Mucosa of stomach (tissue), 1 donor: ENCODE measurements around the gene PDZD7.

Source experiments
- H3K27me3 ChIP-seq: one replicate; pipeline ENCODE4 v1.7.0; 2013; ENCODE audit warnings: mild to moderate bottlenecking, low read length; ENCODE audit not compliant: control insufficient read depth, insufficient read depth
- H3K36me3 ChIP-seq: one replicate; pipeline ENCODE4 v1.7.0; 2013; ENCODE audit warnings: low read length; ENCODE audit not compliant: control insufficient read depth, insufficient read depth
- H3K4me1 ChIP-seq: one replicate; pipeline ENCODE4 v1.7.0; 2013; ENCODE audit warnings: mild to moderate bottlenecking, low read length; ENCODE audit not compliant: control insufficient read depth, insufficient read depth
- H3K4me3 ChIP-seq: one replicate; pipeline ENCODE4 v1.7.0; 2013; ENCODE audit warnings: low read length
- H3K9ac ChIP-seq: one replicate; pipeline ENCODE4 v1.7.0; 2013; ENCODE audit warnings: mild to moderate bottlenecking, low read length, moderate library complexity
- H3K9me3 ChIP-seq: one replicate; pipeline ENCODE4 v1.7.0; 2013; ENCODE audit warnings: mild to moderate bottlenecking, low read length, moderate library complexity; ENCODE audit not compliant: control insufficient read depth
- donor health status: Pancreatic carcinoma.

PDZD7 gene

GRCh38 chr10:101056365-101057151 is 25.6 kb upstream of the PDZD7 start:
- Histone ChIP-seq H3K4me1 (peaks cover 17% of the 10 kb centered on the region), H3K9me3 (no peaks in the 10 kb centered on the region), H3K36me3 (no peaks in the 10 kb centered on the region), H3K27me3 (no peaks in the 10 kb centered on the region), H3K4me3 (no peak overlapping the region), H3K9ac (no peak overlapping the region)

GRCh38 chr10:101055411-101055810 is 24.5 kb upstream of the PDZD7 start:
- H3K4me3 ChIP-seq: no peak overlapping the region
- H3K9ac ChIP-seq: no peak overlapping the region
- no peaks in the 10 kb centered on the region for H3K36me3 ChIP-seq
- peaks cover 19% of the 10 kb centered on the region for H3K4me1 ChIP-seq
- no peaks in the 10 kb centered on the region for H3K9me3 ChIP-seq
- peaks cover 9% of the 10 kb centered on the region for H3K27me3 ChIP-seq

- Histone ChIP-seq H3K27me3 (peaks cover 14% of the 10 kb centered on the region), H3K36me3 (no peaks in the 10 kb centered on the region), H3K4me1 (peaks cover 17% of the 10 kb centered on the region), H3K9me3 (no peaks in the 10 kb centered on the region), H3K4me3 (no peak overlapping the region), H3K9ac (no peak overlapping the region)
Measured at GRCh38 chr10:101054876-101055275, 23.9 kb upstream of the PDZD7 start.

GRCh38 chr10:101054351-101054750 is 23.4 kb upstream of the PDZD7 start:
- Histone ChIP-seq H3K27me3 (peaks cover 19% of the 10 kb centered on the region), H3K36me3 (no peaks in the 10 kb centered on the region), H3K9ac (no peak overlapping the region), H3K4me3 (no peak overlapping the region), H3K9me3 (no peaks in the 10 kb centered on the region), H3K4me1 (peaks cover 15% of the 10 kb centered on the region)

- Histone ChIP-seq H3K9ac (no peak overlapping the region), H3K27me3 (peaks cover 28% of the 10 kb centered on the region), H3K4me1 (peaks cover 16% of the 10 kb centered on the region), H3K9me3 (no peaks in the 10 kb centered on the region), H3K4me3 (no peak overlapping the region), H3K36me3 (no peaks in the 10 kb centered on the region)
Measured at GRCh38 chr10:101053516-101053915, 22.6 kb upstream of the PDZD7 start.

- peaks cover 40% of the 10 kb centered on the region for H3K27me3 ChIP-seq
- H3K36me3 ChIP-seq: no peaks in the 10 kb centered on the region
- no peaks in the 10 kb centered on the region for H3K9me3 ChIP-seq
- no peak overlapping the region for H3K4me3 ChIP-seq
- H3K4me1 ChIP-seq: peaks cover 21% of the 10 kb centered on the region
- H3K9ac ChIP-seq: no peak overlapping the region
Measured at GRCh38 chr10:101052285-101052684, 21.4 kb upstream of the PDZD7 start.

- peaks cover 17% of the 10 kb centered on the region for H3K4me1 ChIP-seq
- no peaks in the 10 kb centered on the region for H3K9me3 ChIP-seq
- H3K4me3 ChIP-seq: no peak overlapping the region
- no peaks in the 10 kb centered on the region for H3K36me3 ChIP-seq
- peaks cover 49% of the 10 kb centered on the region for H3K27me3 ChIP-seq
- H3K9ac ChIP-seq: no peak overlapping the region
Measured at GRCh38 chr10:101050208-101051069, 19.5 kb upstream of the PDZD7 start.

- Histone ChIP-seq H3K9me3 (no peaks in the 10 kb centered on the region), H3K36me3 (no peaks in the 10 kb centered on the region), H3K4me1 (peaks cover 18% of the 10 kb centered on the region), H3K27me3 (peaks cover 49% of the 10 kb centered on the region), H3K9ac (no peak overlapping the region), H3K4me3 (no peak overlapping the region)
Measured at GRCh38 chr10:101047961-101048892, 17.3 kb upstream of the PDZD7 start.

- no peaks in the 10 kb centered on the region for H3K36me3 ChIP-seq
- peaks cover 49% of the 10 kb centered on the region for H3K27me3 ChIP-seq
- no peak overlapping the region for H3K4me3 ChIP-seq
- no peak overlapping the region for H3K9ac ChIP-seq
- H3K4me1 ChIP-seq: peaks cover 24% of the 10 kb centered on the region
- H3K9me3 ChIP-seq: no peaks in the 10 kb centered on the region
Measured at GRCh38 chr10:101047268-101047667, 16.3 kb upstream of the PDZD7 start.

- Histone ChIP-seq H3K9me3 (no peaks in the 10 kb centered on the region), H3K4me1 (peaks cover 31% of the 10 kb centered on the region), H3K36me3 (no peaks in the 10 kb centered on the region), H3K27me3 (peaks cover 49% of the 10 kb centered on the region), H3K4me3 (no peak overlapping the region), H3K9ac (no peak overlapping the region)
Measured at GRCh38 chr10:101046332-101047238, 15.7 kb upstream of the PDZD7 start.

- Histone ChIP-seq H3K9me3 (no peaks in the 10 kb centered on the region), H3K9ac (no peak overlapping the region), H3K36me3 (no peaks in the 10 kb centered on the region), H3K27me3 (peaks cover 27% of the 10 kb centered on the region), H3K4me1 (peaks cover 32% of the 10 kb centered on the region), H3K4me3 (no peak overlapping the region)
Measured at GRCh38 chr10:101044117-101044516, 13.2 kb upstream of the PDZD7 start.
